ENCODE data around the gene RPTOR.

Gene RPTOR

GRCh38 chr17:80677214-80677756 lies 132.6 kb downstream of the RPTOR start:
- Histone ChIP-seq H3K4me3 (ENCODE audit: low read length) (no peak overlapping the region), H3K27ac (ENCODE audit: low read depth, low read length) (no peak overlapping the region), H3K4me1 (ENCODE audit: control insufficient read depth, insufficient read depth, low read length) (no peaks in the 10 kb centered on the region)

GRCh38 chr17:80679816-80680215 lies 135.2 kb downstream of the RPTOR start:
- Histone ChIP-seq H3K4me1 (ENCODE audit: control insufficient read depth, insufficient read depth, low read length) (no peaks in the 10 kb centered on the region), H3K36me3 (ENCODE audit: control insufficient read depth, insufficient read depth, low read length) (no peaks in the 10 kb centered on the region), H3K4me3 (ENCODE audit: low read length) (no peak overlapping the region), H3K27me3 (ENCODE audit: control insufficient read depth, insufficient read depth, low read length) (no peaks in the 10 kb centered on the region), H3K27ac (ENCODE audit: low read depth, low read length) (no peak overlapping the region), H3K9ac (ENCODE audit: low read length) (no peak overlapping the region)

More at GRCh38 chr17:80677214-80677756, 132.6 kb downstream of the RPTOR start:
- Histone ChIP-seq H3K9ac (ENCODE audit: low read length) (no peak overlapping the region), H3K27me3 (ENCODE audit: control insufficient read depth, insufficient read depth, low read length) (no peaks in the 10 kb centered on the region), H3K36me3 (ENCODE audit: control insufficient read depth, insufficient read depth, low read length) (no peaks in the 10 kb centered on the region)

DNA sequence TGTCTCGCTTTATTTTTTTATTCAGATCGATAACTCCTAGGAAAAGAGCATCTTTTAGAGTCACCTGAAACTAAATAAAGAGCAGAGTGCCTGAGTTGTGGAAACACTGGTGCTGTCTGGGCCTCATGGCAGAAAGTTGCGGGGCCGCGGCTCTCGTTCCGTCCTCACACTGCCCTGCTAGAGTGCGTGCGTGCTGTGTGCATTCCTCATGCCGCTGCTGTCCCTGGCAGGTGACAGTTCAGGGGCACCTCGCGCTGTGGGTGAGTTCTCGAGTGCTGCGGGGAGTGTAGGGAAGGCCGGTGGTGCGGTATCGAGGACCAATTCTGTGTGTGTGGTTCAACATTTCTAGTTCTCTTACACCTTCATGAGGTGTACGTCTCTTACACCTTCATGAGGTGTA lies 136.6 kb downstream of the RPTOR start:
- H3K4me1 ChIP-seq (ENCODE audit: control insufficient read depth, insufficient read depth, low read length), result no peaks in the 10 kb centered on the region
- H3K4me3 ChIP-seq (ENCODE audit: low read length), result no peak overlapping the region
- no peak overlapping the region for H3K9ac ChIP-seq (ENCODE audit: low read length)
- no peak overlapping the region for H3K27ac ChIP-seq (ENCODE audit: low read depth, low read length)
- H3K36me3 ChIP-seq (ENCODE audit: control insufficient read depth, insufficient read depth, low read length), result no peaks in the 10 kb centered on the region
- H3K27me3 ChIP-seq (ENCODE audit: control insufficient read depth, insufficient read depth, low read length), result no peaks in the 10 kb centered on the region

- Histone ChIP-seq H3K4me3 (ENCODE audit: low read length) (no peak overlapping the region), H3K9ac (ENCODE audit: low read length) (no peak overlapping the region), H3K27ac (ENCODE audit: low read depth, low read length) (no peak overlapping the region)
Observed at GRCh38 chr17:80682372-80682771, 137.7 kb downstream of the RPTOR start.

DNA sequence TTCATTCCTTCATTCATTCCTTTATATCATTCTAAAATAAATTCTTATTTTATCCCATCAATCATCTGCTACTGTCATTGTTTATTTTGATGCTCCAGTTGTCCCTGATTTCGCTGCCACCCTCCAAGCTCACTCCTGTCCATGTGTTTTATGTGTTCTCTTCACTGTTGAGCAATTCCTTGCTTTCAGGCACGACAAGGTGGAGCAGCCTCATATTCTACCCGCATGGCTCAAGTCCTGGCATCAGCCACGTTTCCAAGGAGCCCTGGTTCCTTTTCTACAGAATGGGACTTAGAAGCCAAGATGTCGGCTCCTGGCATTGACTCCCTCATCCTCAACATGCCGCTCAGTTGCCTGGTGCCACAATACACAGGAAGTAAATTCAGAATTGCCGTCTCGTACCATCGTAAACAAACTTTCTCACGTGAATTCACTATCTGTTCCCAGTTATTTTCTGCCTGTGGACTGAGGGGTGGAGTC lies 139.0 kb downstream of the RPTOR start:
- Histone ChIP-seq H3K36me3 (ENCODE audit: control insufficient read depth, insufficient read depth, low read length) (no peaks in the 10 kb centered on the region), H3K4me3 (ENCODE audit: low read length) (no peak overlapping the region), H3K27me3 (ENCODE audit: control insufficient read depth, insufficient read depth, low read length) (no peaks in the 10 kb centered on the region), H3K27ac (ENCODE audit: low read depth, low read length) (no peak overlapping the region), H3K4me1 (ENCODE audit: control insufficient read depth, insufficient read depth, low read length) (no peaks in the 10 kb centered on the region), H3K9ac (ENCODE audit: low read length) (no peak overlapping the region)

More at GRCh38 chr17:80682372-80682771, 137.7 kb downstream of the RPTOR start:
- Histone ChIP-seq H3K27me3 (ENCODE audit: control insufficient read depth, insufficient read depth, low read length) (no peaks in the 10 kb centered on the region), H3K36me3 (ENCODE audit: control insufficient read depth, insufficient read depth, low read length) (no peaks in the 10 kb centered on the region), H3K4me1 (ENCODE audit: control insufficient read depth, insufficient read depth, low read length) (no peaks in the 10 kb centered on the region)

DNA sequence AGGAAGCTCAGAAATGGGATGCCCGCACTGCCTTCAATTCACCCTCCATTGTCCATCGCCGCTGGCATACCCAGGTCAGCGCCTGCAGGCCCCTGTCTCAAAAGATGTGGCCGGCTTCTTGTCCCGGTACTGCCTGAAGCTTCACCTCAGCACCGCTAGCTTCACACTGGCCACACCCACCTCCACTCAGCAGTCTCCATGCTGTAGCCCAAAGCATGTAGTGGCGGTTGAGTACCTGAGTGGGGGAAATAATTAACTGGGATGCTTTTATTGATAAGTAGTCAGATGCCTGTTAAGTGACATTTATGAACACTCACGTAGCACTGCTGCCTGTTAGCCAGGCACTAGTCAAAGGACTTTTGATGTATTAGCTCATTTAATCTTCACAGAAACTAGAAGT lies 143.2 kb downstream of the RPTOR start:
- H3K27ac ChIP-seq (ENCODE audit: low read depth, low read length), result no peak overlapping the region
- no peaks in the 10 kb centered on the region for H3K4me1 ChIP-seq (ENCODE audit: control insufficient read depth, insufficient read depth, low read length)
- no peak overlapping the region for H3K9ac ChIP-seq (ENCODE audit: low read length)
- H3K4me3 ChIP-seq (ENCODE audit: low read length), result no peak overlapping the region
- no peaks in the 10 kb centered on the region for H3K36me3 ChIP-seq (ENCODE audit: control insufficient read depth, insufficient read depth, low read length)
- H3K27me3 ChIP-seq (ENCODE audit: control insufficient read depth, insufficient read depth, low read length), result no peaks in the 10 kb centered on the region

GRCh38 chr17:80689129-80689619 lies 144.5 kb downstream of the RPTOR start:
- no peak overlapping the region for H3K27ac ChIP-seq (ENCODE audit: low read depth, low read length)
- H3K27me3 ChIP-seq (ENCODE audit: control insufficient read depth, insufficient read depth, low read length), result no peaks in the 10 kb centered on the region
- H3K4me1 ChIP-seq (ENCODE audit: control insufficient read depth, insufficient read depth, low read length), result no peaks in the 10 kb centered on the region
- H3K36me3 ChIP-seq (ENCODE audit: control insufficient read depth, insufficient read depth, low read length), result no peaks in the 10 kb centered on the region
- no peak overlapping the region for H3K4me3 ChIP-seq (ENCODE audit: low read length)
- H3K9ac ChIP-seq (ENCODE audit: low read length), result no peak overlapping the region

DNA sequence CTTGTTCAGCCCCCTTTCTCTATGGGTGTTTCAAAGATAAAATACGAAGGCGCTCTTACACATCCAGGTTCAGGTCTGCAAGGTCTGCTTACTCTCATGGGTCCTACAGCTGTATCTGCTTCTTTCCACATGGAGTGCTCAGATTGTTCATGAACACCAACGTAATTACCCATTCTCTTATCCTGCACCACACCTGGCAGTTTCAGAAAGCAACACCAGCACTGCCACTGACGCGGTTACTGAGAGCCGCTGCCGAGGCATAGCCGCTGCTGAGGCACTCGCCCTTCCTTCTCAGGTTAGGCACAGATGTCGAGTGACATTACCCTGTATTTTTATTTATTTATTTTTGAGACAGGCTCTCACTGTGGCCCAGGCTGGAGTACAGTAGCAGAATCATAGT lies 147.1 kb downstream of the RPTOR start:
- no peak overlapping the region for H3K27ac ChIP-seq (ENCODE audit: low read depth, low read length)
- H3K4me1 ChIP-seq (ENCODE audit: control insufficient read depth, insufficient read depth, low read length), result no peaks in the 10 kb centered on the region
- H3K36me3 ChIP-seq (ENCODE audit: control insufficient read depth, insufficient read depth, low read length), result no peaks in the 10 kb centered on the region
- H3K27me3 ChIP-seq (ENCODE audit: control insufficient read depth, insufficient read depth, low read length), result no peaks in the 10 kb centered on the region
- H3K4me3 ChIP-seq (ENCODE audit: low read length), result no peak overlapping the region
- no peak overlapping the region for H3K9ac ChIP-seq (ENCODE audit: low read length)

- no peaks in the 10 kb centered on the region for H3K4me1 ChIP-seq (ENCODE audit: control insufficient read depth, insufficient read depth, low read length)
- H3K36me3 ChIP-seq (ENCODE audit: control insufficient read depth, insufficient read depth, low read length), result no peaks in the 10 kb centered on the region
- H3K27ac ChIP-seq (ENCODE audit: low read depth, low read length), result no peak overlapping the region
- H3K4me3 ChIP-seq (ENCODE audit: low read length), result no peak overlapping the region
- H3K27me3 ChIP-seq (ENCODE audit: control insufficient read depth, insufficient read depth, low read length), result no peaks in the 10 kb centered on the region
- H3K9ac ChIP-seq (ENCODE audit: low read length), result no peak overlapping the region
Observed at GRCh38 chr17:80692931-80693467, 148.4 kb downstream of the RPTOR start.

GRCh38 chr17:80693511-80693910 lies 148.9 kb downstream of the RPTOR start:
- H3K4me1 ChIP-seq (ENCODE audit: control insufficient read depth, insufficient read depth, low read length), result no peaks in the 10 kb centered on the region
- H3K4me3 ChIP-seq (ENCODE audit: low read length), result no peak overlapping the region
- H3K36me3 ChIP-seq (ENCODE audit: control insufficient read depth, insufficient read depth, low read length), result no peaks in the 10 kb centered on the region
- no peaks in the 10 kb centered on the region for H3K27me3 ChIP-seq (ENCODE audit: control insufficient read depth, insufficient read depth, low read length)
- H3K9ac ChIP-seq (ENCODE audit: low read length), result no peak overlapping the region
- no peak overlapping the region for H3K27ac ChIP-seq (ENCODE audit: low read depth, low read length)

DNA sequence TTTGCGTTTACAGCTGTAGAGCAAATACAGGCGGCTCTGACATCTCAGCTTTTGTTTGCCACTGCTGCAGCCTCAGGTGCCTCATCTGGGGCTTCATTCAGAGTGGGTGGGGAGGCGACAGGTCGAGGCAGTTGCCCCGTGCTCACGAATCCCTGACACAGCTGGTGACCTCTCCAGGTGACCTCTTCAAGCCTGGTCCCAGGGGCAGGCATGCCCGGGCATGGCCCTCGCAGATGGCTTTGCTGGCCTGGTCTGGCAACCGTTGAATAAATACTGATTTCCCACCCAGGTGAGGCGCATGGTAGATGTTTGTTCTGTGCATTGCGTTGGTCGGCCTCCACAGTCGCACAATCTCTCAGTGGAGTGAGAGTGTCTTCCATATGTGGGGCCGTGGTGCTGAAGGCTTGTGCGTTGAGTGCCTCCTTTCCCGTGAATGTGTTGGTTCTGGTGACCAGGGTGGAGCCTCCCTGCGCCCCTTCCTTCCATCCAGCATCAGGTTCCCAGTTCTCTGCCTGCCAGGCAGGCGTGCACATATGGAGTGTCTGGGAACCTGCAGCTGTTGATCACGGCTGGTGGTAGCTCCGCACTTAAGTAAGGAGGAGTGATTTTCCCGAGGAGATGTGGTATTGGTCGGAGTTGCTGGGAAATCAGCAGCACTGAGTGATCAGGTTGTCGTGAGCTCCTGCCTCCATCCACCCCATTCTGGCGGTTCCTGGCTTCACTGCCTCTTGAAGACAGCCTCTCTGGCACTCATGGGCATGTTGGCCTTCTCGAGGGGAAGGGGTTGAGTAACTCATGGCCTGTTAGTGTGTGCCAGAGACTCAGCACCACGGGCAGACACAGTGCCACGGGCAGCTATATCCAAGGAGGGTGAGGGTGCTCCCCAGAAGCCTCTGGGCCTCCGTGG lies 149.7 kb downstream of the RPTOR start:
- H3K27ac ChIP-seq (ENCODE audit: low read depth, low read length), result no peak overlapping the region

GRCh38 chr17:80694992-80695912 lies 150.6 kb downstream of the RPTOR start:
- Histone ChIP-seq H3K36me3 (ENCODE audit: control insufficient read depth, insufficient read depth, low read length) (no peaks in the 10 kb centered on the region), H3K9ac (ENCODE audit: low read length) (no peak overlapping the region), H3K4me3 (ENCODE audit: low read length) (no peak overlapping the region), H3K27me3 (ENCODE audit: control insufficient read depth, insufficient read depth, low read length) (no peaks in the 10 kb centered on the region), H3K27ac (ENCODE audit: low read depth, low read length) (no peak overlapping the region), H3K4me1 (ENCODE audit: control insufficient read depth, insufficient read depth, low read length) (no peaks in the 10 kb centered on the region)

More for the DNA sequence above, 149.7 kb downstream of the RPTOR start:
- H3K36me3 ChIP-seq (ENCODE audit: control insufficient read depth, insufficient read depth, low read length), result no peaks in the 10 kb centered on the region
- no peak overlapping the region for H3K9ac ChIP-seq (ENCODE audit: low read length)
- H3K4me3 ChIP-seq (ENCODE audit: low read length), result no peak overlapping the region
- H3K4me1 ChIP-seq (ENCODE audit: control insufficient read depth, insufficient read depth, low read length), result no peaks in the 10 kb centered on the region
- H3K27me3 ChIP-seq (ENCODE audit: control insufficient read depth, insufficient read depth, low read length), result no peaks in the 10 kb centered on the region

Data from rectal smooth muscle tissue (tissue), 1 donor.